A549 treated with AZD9567 at 1 μM for 4 hours (cell line): ENCODE measurements around the gene HS3ST5. TPM values are rescaled to one million over a fixed set of nuclear protein-coding genes. Genes with fewer than 3 reads are reported as not detected.

Experiments
- total RNA-seq: library from RNA; stranded (reverse); fragments of 200-300 nt; extraction: Qiagen RNA extraction; gene quantifications from 5 replicates; pipeline ENCODE4 v1.2.3, GENCODE V29; 2022; ENCODE audit not compliant: insufficient read depth

HS3ST5 gene, protein sequence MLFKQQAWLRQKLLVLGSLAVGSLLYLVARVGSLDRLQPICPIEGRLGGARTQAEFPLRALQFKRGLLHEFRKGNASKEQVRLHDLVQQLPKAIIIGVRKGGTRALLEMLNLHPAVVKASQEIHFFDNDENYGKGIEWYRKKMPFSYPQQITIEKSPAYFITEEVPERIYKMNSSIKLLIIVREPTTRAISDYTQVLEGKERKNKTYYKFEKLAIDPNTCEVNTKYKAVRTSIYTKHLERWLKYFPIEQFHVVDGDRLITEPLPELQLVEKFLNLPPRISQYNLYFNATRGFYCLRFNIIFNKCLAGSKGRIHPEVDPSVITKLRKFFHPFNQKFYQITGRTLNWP
- total RNA-seq: not detected in 5 replicates

GRCh38 chr6:114342826-114343781 is at the start of gene HS3ST5:
Gene HS3ST5, minus strand, starts transcription at chr6:114343023. Its CDS starts 280,178 bp downstream, at chr6:114062845.

